EL (cell line): Measurements from ENCODE around the gene EPHB2.

Experiments used
- DNase-seq: peaks from one replicate; pipeline ENCODE4 v3.0.0-alpha.2; 2016

EPHB2 gene

GRCh38 chr1:22782406-22782805 is 71.8 kb downstream of the EPHB2 start:
- DNase-seq, result no peak

GRCh38 chr1:22784317-22784716 is 73.7 kb downstream of the EPHB2 start:
- DNase-seq, result no peak

GRCh38 chr1:22784737-22785136 is 74.1 kb downstream of the EPHB2 start:
- no peak for DNase-seq

GRCh38 chr1:22786101-22786500 is 75.5 kb downstream of the EPHB2 start:
- DNase-seq, result no peak

- DNase-seq, result no peak
These were observed 76.3 kb downstream of the EPHB2 start for GRCh38 chr1:22786719-22787489.

- no peak for DNase-seq
These were observed 77.0 kb downstream of the EPHB2 start for GRCh38 chr1:22787636-22788035.

GRCh38 chr1:22788254-22788661 is 77.6 kb downstream of the EPHB2 start:
- no peak for DNase-seq

GRCh38 chr1:22789356-22789994 is 78.8 kb downstream of the EPHB2 start:
- DNase-seq, result no peak

- no peak for DNase-seq
These were observed 79.8 kb downstream of the EPHB2 start for GRCh38 chr1:22790232-22791008.

DNA sequence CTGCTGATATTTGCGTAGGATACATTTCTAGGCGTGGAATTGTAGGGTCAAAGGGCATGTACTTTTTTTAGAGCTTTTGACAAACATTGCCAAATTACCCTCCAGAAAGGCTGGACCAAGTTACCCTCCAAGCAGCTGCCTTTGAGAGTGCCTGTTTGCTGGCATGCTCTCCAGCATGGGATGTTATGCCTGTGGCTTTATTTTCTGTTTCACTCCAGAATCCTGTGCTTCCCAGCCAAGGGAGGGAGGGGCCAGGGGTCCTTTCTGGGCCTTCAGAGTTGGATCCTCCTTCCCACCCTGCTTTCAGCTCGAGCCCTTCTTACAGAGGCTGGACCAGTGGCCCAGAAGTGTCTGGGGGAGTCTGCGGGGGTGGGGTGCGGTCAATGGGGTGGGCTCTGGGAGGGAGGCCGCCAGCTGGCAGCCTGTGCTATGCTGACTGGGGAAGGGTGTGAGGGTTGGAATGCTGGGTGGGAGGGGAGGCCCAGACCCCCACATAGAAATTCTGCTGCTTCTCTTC is 81.2 kb downstream of the EPHB2 start:
- DNase-seq, result no peak

GRCh38 chr1:22792396-22793160 is 81.9 kb downstream of the EPHB2 start:
- DNase-seq, result no peak

DNA sequence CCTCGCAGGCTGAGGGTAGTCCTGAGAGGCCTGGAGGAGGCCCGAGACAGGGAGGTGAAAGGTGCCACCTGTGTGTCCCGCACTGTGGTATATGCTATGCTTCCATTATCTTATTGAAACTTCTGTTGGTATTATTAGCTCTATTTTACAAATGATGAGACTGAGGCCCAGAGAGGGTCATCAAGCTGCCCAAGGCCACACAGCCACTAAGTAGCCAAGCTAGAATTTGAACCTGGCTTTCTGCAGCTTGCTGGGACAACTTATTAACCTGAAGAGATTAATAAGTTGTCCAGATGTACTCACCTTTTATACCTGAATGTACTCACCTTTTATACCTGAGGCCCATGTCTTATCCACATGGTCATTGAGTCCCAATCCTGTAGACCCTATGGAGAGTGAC is 83.0 kb downstream of the EPHB2 start:
- DNase-seq, result no peak

- no peak for DNase-seq
These were observed 84.2 kb downstream of the EPHB2 start for GRCh38 chr1:22794647-22795365.

- no peak for DNase-seq
These were observed 84.7 kb downstream of the EPHB2 start for GRCh38 chr1:22795366-22795714.

- DNase-seq, result no peak
These were observed 86.0 kb downstream of the EPHB2 start for GRCh38 chr1:22796642-22797041.

GRCh38 chr1:22798083-22798482 is 87.4 kb downstream of the EPHB2 start:
- no peak for DNase-seq

DNA sequence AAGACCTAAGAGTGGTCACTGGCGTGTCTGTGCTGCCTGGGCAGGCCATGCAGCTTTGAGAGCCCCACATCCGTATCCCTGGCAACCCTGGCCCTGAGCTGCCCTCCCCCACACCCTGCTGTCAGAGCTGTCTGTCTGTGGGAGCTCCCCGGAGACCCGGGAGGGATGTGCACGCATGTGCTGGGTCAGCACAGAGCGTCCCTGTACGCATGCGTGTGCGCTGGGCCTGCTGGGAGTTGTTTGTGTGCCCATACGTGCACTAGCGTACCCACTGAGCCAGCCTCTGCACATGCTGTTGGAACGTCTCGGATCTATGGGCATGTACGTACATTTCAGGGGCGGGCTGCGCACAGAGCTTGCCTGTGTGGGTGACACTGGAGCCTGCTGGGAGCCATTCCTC is 89.3 kb downstream of the EPHB2 start:
- DNase-seq, result no peak

GRCh38 chr1:22800629-22801028 is 90.0 kb downstream of the EPHB2 start:
- DNase-seq, result no peak

DNA sequence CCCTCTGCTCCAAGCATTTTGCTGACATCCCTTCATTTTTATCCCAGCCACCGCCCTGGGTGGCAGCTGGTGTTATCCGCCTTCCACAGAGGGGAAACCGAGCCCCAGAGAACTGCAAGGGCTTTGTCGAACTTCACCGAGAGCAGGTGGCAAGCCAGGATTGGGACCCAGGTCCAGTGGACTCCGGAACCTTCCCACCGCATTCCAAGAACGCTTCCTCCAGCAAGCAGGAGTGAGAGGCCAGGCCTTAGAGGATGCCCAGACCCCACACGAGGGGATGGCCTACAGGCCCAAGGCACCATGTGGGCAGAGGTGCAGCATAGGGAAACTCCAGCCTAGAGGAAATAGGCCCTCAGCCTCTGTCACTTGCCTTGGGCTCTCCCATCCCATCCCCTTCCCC is 90.7 kb downstream of the EPHB2 start:
- no peak for DNase-seq

GRCh38 chr1:22801761-22802160 is 91.1 kb downstream of the EPHB2 start:
- DNase-seq, result no peak

DNA sequence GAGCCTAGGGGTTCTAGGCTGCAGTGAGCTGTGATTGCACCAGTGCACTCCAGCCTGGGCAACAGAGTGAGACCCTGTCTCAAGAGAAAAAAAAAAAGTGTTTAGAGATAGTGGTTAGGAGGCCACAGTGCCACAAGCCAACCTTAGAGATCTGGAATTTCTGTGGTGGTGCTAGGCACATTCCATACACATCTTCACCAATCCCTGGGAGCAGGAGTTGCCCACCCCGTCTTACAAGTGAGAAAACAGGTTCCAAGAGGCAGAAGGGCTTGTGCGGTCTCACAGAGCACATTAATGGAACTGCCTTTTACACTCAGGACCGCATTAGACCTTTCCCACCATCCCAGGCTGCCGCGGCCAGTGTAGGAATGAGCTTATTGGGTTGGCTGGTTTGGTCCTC is 93.2 kb downstream of the EPHB2 start:
- DNase-seq, result peak; percentile 13

- no peak for DNase-seq
These were observed 93.8 kb downstream of the EPHB2 start for GRCh38 chr1:22804406-22804805.
